BLaER1 (cell line): ENCODE data around the gene NOXO1.

ENCODE experiments used
- H3K27ac ChIP-seq: shearing (Covaris generic); formaldehyde crosslinking; 2 replicates; pipeline ENCODE4 v1.8.1; 2022
- H3K27me3 ChIP-seq: shearing (Covaris generic); formaldehyde crosslinking; 2 replicates; pipeline ENCODE4 v1.8.1; 2022
- H3K36me3 ChIP-seq: shearing (Covaris generic); formaldehyde crosslinking; 2 replicates; pipeline ENCODE4 v1.8.1; 2022
- H3K4me1 ChIP-seq: shearing (Covaris generic); formaldehyde crosslinking; 2 replicates; pipeline ENCODE4 v1.8.1; 2022
- H3K4me2 ChIP-seq: shearing (Covaris generic); formaldehyde crosslinking; 2 replicates; pipeline ENCODE4 v1.8.1; 2022
- H3K4me3 ChIP-seq: shearing (Covaris generic); formaldehyde crosslinking; 2 replicates; pipeline ENCODE4 v1.8.1; 2022
- H3K9ac ChIP-seq: shearing (Covaris generic); formaldehyde crosslinking; 2 replicates; pipeline ENCODE4 v1.8.1; 2022
- H3K9me3 ChIP-seq: shearing (Covaris generic); formaldehyde crosslinking; 2 replicates; pipeline ENCODE4 v1.8.1; 2022
- H4K20me1 ChIP-seq: shearing (Covaris generic); formaldehyde crosslinking; 2 replicates; pipeline ENCODE4 v1.8.1; 2022
- Cebpa-rat ChIP-seq: shearing (Covaris generic); IDR thresholded peaks from 2 replicates; pipeline ENCODE4 v1.8.1; 2022

NOXO1 gene

DNA sequence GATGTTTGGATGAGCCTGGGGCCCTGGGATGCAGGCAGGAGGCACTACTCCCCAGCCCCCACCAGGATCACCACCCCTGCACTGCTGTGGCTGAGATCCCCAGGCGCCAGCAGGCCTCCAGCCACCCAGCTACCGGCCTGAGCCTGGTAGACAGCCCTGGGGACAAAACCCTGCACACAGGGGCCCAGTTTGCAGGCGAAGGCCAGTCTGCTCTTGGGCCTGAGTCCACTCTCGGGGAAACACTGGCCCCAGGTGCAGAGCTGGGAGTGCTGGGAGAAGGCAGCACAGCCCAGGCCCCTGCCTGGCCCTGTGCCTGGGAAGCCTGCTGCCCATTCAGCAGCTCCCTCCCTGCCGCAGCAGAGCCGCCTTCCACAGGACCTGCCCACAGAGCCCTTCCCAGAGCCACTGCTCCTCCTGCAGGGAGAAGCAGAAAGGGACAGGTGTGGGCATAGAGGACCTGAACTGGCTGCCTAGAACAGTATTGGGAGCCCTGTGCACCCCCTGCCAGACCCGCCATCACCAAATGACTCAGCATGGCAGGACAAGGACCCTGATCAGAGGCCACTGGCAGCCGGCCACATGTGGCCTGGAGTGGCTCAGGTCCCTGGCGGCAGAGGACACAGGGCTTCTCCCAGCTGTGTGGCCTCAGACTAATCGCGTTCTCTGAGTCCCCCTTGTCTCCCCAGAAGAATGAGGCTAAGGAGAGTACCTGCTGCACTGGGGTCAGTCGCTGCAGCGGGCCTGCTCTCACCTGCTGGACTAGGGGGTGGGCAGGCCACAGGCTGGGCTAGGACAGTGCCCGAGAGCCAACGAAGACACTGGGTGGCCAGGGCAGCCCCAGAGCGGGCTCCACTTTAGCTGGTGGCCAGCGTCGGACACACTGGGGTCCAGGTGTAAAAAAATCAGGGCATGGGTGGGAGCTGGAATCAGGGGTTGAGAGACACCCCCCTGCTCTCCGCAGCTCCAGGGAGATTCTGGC lies 48.9 kb downstream of the NOXO1 start:
- Histone ChIP-seq H3K4me3 (no peak overlapping the region), H3K27ac (peak overlapping the region; percentile 9; the same call in 1 of the 2 replicates), H3K4me2 (peak overlapping the region; percentile 14; the same call in 1 of the 2 replicates), H3K9ac (no peak overlapping the region), H4K20me1 (no peaks in the 10 kb centered on the region), H3K27me3 (no peaks in the 10 kb centered on the region), H3K4me1 (peaks cover 22% of the 10 kb centered on the region; the same call in 1 of the 2 replicates), H3K9me3 (no peaks in the 10 kb centered on the region), H3K36me3 (0 out of 2 replicates have a peak, but pooled peaks cover 8% of the 10 kb centered on the region)
- no peak for TF ChIP-seq Cebpa-rat

DNA sequence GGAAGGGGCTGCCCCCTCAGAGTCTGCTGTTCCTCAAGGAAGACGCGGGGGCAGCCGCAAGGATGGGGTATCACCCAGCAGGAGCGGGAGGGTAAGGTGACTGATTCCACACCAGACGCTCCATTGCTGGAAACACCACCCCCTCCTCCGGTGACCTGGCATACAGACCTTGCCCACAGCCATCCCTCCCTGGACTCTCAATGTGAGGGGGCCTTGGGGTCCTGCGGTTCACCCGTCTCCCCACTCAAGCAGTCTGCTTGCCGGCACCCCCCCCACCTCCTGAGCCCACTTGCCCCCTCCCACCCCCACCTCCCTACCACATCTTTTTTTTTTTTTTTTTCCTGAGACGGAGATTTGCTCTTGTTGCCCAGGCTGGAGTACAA lies 50.9 kb downstream of the NOXO1 start:
- no peak for TF ChIP-seq Cebpa-rat
- H3K9ac ChIP-seq, result no peak overlapping the region; the same call in 1 of the 2 replicates
- H3K9me3 ChIP-seq, result no peaks in the 10 kb centered on the region
- no peak overlapping the region for H3K4me3 ChIP-seq
- peaks cover 22% of the 10 kb centered on the region; the same call in 1 of the 2 replicates for H3K4me1 ChIP-seq
- no peaks in the 10 kb centered on the region for H4K20me1 ChIP-seq
- H3K4me2 ChIP-seq, result peak overlapping the region; percentile 85; the same call in 1 of the 2 replicates
- H3K27ac ChIP-seq, result peak overlapping the region; percentile 71
- H3K36me3 ChIP-seq, result no peaks in the 10 kb centered on the region
- H3K27me3 ChIP-seq, result no peaks in the 10 kb centered on the region

DNA sequence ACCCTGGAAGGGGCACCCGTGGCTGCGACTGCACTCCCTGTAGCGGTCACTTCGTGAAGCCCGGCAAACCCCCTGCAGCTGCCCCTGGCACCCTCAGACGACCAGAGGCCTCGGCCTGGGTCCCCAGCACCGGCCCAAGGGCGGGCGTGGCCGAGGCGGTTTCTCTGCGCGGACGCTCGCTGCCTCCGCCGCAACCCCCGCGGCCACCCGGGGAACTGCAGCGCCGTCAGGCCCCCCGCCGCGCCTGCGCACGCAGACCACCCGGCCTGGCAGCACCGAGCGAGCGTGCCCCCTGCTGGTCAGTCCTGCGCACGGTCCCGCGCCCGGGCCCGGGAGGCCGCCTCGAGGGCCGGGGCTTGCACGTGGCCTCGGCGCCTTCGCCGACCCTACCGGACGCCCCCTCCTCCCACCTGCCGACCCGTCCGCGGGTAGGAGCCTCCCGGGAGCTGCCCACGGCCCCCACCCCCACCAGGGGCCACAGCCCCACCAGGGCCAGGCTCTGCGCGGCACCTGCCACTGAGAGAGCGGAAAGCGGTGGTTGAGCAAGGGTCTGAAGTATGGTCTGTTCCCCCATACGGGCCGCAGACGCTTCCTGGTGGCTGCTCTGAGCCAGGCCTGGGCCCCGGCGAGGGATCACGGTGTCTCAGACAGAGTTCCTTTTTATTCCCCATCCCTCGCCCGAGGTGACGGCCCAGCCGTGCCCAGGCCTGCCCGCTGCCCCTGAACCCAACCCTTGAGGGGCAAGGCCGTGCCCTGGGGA lies 51.5 kb downstream of the NOXO1 start:
- peaks cover 22% of the 10 kb centered on the region; the same call in 1 of the 2 replicates for H3K4me1 ChIP-seq
- no peaks in the 10 kb centered on the region for H3K9me3 ChIP-seq
- no peaks in the 10 kb centered on the region for H3K36me3 ChIP-seq
- H3K27me3 ChIP-seq, result peaks cover 1% of the 10 kb centered on the region
- peak overlapping the region; percentile 85 for H3K4me2 ChIP-seq
- no peaks in the 10 kb centered on the region for H4K20me1 ChIP-seq
- peak overlapping the region; percentile 69; the same call in 1 of the 2 replicates for H3K9ac ChIP-seq
- peak overlapping the region; percentile 71 for H3K27ac ChIP-seq
- H3K4me3 ChIP-seq, result peak overlapping the region; percentile 68
- TF ChIP-seq Cebpa-rat, result no peak

DNA sequence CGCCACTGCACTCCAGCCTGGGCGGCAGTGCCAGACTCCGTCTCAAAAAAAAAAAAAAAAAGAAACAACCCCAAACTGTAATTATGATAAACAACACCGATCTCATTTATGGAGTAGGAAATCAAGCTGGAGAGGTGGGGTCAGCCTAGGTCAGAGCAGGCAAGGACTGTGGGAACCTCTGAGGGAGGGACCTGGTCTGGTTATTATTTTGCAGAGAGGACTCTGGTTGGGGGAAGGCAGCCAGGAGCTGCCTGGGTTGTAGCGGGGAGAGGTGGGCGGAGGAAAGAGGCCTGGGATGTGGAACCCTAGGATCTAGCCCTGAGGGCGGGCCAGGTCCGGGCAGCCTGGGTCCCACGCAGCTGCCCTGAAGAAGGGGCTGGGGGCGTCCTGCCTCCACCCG lies 52.2 kb downstream of the NOXO1 start:
- H3K36me3 ChIP-seq, result no peaks in the 10 kb centered on the region

More for the DNA sequence above, 52.2 kb downstream of the NOXO1 start:
- H3K27me3 ChIP-seq, result peaks cover 8% of the 10 kb centered on the region
- peak overlapping the region; percentile 85 for H3K4me2 ChIP-seq
- no peak for TF ChIP-seq Cebpa-rat
- peak overlapping the region; percentile 67 for H3K27ac ChIP-seq
- peak overlapping the region; percentile 69; the same call in 1 of the 2 replicates for H3K9ac ChIP-seq
- H3K4me1 ChIP-seq, result peaks cover 22% of the 10 kb centered on the region; the same call in 1 of the 2 replicates
- peak overlapping the region; percentile 68 for H3K4me3 ChIP-seq
- H4K20me1 ChIP-seq, result no peaks in the 10 kb centered on the region
- no peaks in the 10 kb centered on the region for H3K9me3 ChIP-seq
